22Rv1 (cell line): ENCODE measurements around the gene SYNE2.

Experiments
- H3K27ac ChIP-seq: fragments of 450-650 bp; 2 replicates; pipeline ENCODE4 v1.5.1; 2017
- ZFX ChIP-seq: fragments of 450-650 bp; IDR thresholded peaks from 2 replicates; pipeline ENCODE4 v1.6.1; 2017; ENCODE audit warnings: antibody characterized with exemption, borderline replicate concordance
- TF ChIP-seq, protein P1 (sequence below): fragments of 450-650 bp; IDR thresholded peaks from 2 replicates; pipeline ENCODE4 v1.5.1; 2017; ENCODE audit warnings: mild to moderate bottlenecking

Gene SYNE2

GRCh38 chr14:64191756-64192155, 339.0 kb downstream of the SYNE2 start:
- TF ChIP-seq ZFX = no peak
- TF ChIP-seq, protein P1, sequence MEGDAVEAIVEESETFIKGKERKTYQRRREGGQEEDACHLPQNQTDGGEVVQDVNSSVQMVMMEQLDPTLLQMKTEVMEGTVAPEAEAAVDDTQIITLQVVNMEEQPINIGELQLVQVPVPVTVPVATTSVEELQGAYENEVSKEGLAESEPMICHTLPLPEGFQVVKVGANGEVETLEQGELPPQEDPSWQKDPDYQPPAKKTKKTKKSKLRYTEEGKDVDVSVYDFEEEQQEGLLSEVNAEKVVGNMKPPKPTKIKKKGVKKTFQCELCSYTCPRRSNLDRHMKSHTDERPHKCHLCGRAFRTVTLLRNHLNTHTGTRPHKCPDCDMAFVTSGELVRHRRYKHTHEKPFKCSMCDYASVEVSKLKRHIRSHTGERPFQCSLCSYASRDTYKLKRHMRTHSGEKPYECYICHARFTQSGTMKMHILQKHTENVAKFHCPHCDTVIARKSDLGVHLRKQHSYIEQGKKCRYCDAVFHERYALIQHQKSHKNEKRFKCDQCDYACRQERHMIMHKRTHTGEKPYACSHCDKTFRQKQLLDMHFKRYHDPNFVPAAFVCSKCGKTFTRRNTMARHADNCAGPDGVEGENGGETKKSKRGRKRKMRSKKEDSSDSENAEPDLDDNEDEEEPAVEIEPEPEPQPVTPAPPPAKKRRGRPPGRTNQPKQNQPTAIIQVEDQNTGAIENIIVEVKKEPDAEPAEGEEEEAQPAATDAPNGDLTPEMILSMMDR = no peak
- no peak overlapping the region for H3K27ac ChIP-seq

- TF ChIP-seq ZFX = no peak
- TF ChIP-seq, protein P1 = no peak
- no peak overlapping the region for H3K27ac ChIP-seq
Measured at GRCh38 chr14:64193821-64194220, 341.0 kb downstream of the SYNE2 start.

DNA sequence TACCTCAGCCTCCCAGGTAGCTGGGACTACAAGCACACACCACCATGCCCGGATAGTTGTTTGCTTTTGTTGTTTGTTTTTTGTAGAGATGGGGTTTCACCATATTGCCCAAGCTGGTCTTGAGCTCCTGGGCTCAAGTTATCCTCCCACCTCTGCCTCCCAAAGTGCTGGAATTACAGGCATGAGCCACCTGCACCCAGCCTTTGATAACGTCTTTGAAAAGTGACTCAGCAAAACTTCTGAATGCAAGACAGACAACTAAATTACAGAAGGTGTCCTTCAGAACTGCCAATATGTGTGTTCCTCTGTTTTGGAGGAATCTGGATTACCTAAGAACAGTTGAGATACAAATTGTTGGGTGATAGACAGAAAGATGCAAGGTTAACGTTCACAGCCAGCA, 341.6 kb downstream of the SYNE2 start:
- TF ChIP-seq ZFX = no peak
- TF ChIP-seq, protein P1 = no peak
- H3K27ac ChIP-seq = no peak overlapping the region

- TF ChIP-seq ZFX = no peak
- TF ChIP-seq, protein P1 = no peak
- no peak overlapping the region for H3K27ac ChIP-seq
Measured at GRCh38 chr14:64195199-64195598, 342.4 kb downstream of the SYNE2 start.

DNA sequence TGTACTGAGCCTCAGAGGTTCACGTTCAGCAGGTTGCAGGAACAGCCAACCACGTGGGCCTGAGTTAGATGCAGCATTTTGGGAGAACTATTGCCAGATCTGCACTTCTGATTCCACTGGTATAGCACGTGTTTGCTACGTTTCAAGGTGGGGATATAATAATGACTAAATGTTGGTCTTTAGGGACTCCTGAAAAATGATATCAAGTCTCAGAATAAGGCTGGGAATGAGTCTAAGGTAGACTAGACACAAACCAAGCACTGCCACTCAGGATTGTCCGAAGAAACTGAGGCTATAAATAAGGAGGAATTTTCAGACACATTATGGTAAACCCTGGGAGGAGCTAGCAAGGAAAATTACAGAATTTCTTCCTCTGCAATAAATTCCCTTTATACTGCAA, 343.3 kb downstream of the SYNE2 start:
- no peak overlapping the region for H3K27ac ChIP-seq
- TF ChIP-seq, protein P1 = no peak
- TF ChIP-seq ZFX = no peak

DNA sequence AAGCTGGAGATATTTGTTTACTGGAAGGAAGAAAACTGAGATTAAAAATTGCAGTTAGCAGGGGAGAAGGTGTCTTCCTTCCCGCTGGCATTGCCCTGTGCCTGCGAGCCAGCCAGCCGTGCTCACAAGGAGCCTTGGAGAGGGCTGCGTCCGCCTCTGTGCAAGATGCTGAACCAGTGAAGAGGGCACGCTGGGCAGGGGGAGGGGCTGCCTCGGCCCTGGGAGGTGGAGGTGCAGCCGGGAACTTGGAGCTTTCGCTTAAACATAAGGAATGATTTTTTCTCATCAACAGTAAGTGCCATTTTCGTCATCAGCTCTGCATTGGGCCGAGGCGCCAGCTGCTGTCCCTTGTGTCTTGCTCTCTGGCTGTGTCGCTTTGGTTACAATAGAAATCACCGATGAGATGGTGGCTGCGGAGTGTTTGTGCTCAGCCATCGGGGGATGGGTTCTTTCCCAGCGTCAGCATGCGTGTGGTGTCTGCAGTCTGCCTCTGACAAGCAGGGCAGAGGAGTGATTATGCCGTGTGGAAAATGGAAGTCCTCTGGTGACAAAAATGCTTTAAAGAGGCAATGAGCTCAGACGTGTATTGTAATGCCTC, 344.1 kb downstream of the SYNE2 start:
- TF ChIP-seq, protein P1 = no peak
- no peak for TF ChIP-seq ZFX
- no peak overlapping the region for H3K27ac ChIP-seq

- TF ChIP-seq ZFX = no peak
- TF ChIP-seq, protein P1 = no peak
- no peak overlapping the region for H3K27ac ChIP-seq
Measured at GRCh38 chr14:64197996-64198395, 345.2 kb downstream of the SYNE2 start.
